ENCODE results near the gene PML.

DNA sequence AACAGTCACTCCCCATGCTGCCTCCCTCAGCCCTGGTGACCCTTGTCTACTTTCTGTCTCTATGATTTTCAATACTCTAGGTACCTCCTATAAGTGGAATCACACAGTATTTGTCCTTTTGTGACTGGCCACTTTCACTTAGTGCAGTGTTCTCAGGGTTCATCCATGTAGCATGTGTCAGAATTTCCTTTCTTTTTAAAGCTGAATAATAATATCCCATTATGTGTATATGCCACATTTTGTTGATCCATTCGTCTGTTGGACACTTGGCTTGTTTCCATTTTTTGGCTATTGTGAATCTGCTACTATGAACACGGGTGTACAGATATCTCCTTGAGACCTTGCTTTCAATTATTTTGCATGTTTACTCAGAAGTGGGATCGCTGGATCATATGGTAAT is 34.1 kb downstream of the PML start:
- TF ChIP-seq POLR2A (IDR thresholded peaks at IDR 0.05) (no peak), CTCF (IDR thresholded peaks at IDR 0.05) (no peak), EP300 (IDR thresholded peaks at IDR 0.05) (no peak)

Measured in tibial nerve (tissue), 4 donors.